Coronary artery (tissue), 2 donors: ENCODE data around the gene NPY4R2.
A peak's percentile ranks its signal among the peaks of the same experiment; 100 is the strongest.
"Not testable (repeated sequence)": the region's sequence is repeated elsewhere in the genome, so short reads cannot be mapped to it uniquely, and the experiment has no call there.

Experiments
- DNase-seq: peaks from one replicate; pipeline ENCODE4 v3.0.0-alpha.2; 2017; ENCODE audit warnings: low spot score
- H3K27ac ChIP-seq, 2 donors: fragments of 200-600 bp; sonication (generic); one replicate each; pipeline ENCODE4 v1.5.1; 2016 to 2019
- H3K4me3 ChIP-seq: fragments of 200-600 bp; sonication (generic); 2 replicates; pipeline ENCODE4 v1.5.1; 2016; ENCODE audit warnings: mild to moderate bottlenecking, moderate library complexity

The NPY4R2 gene

DNA sequence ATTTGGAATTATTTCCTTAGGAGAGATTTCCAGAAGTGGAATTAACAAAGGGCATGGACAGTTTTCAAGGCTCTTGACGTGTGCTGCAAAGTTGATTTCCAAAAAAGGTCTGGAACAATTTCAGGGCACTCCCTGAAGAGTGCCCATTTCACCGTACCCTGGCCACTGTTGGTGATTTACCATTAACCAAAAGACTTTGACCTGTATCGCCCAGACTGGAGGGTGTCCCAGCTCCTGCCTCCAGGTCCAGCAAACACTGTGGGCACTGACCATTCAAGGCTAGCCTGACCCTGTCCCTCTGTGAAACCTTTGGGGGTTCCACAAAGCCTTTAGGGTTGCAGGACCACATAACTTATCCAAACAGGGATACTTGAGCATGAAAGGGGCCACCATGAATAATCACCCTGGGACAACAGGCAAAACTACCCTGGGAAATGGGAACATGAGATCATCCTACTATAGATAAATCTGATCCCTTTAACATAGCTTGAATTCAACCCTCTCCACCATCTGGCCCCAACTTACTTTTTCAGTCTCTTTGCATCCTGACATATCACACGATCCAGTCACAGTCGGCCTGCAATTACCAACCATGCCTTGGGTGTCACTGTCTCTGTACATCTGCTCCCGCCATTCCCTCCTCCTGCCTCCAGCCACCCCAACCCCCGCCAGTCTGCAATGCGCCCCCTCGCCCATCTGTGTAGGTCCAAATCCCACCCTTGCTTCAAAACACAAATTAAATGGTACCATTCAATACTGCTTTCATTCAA lies 8.9 kb downstream of the NPY4R2 start:
- not testable (repeated sequence) for H3K4me3 ChIP-seq, H3K27ac ChIP-seq, DNase-seq

DNA sequence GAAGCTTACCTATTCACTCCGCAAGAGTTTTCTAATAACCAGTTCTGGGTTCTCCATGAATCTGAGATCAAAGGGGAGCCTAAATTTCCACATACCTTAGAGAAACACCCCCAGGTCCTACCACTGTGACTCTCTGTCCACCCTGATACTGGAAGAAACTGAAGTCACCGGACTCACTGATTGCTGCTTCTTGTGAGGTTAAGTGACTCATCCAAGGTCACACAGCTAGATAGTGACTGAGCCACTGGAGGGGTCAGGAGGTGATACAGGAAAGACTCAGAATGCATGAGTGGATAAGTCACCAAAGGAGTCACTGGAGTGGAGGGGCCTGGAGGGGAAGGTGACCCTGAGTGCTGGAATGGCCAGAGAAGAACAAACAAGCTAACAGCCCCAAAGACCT lies 9.8 kb downstream of the NPY4R2 start:
- not testable (repeated sequence) for H3K4me3 ChIP-seq, H3K27ac ChIP-seq, DNase-seq

DNA sequence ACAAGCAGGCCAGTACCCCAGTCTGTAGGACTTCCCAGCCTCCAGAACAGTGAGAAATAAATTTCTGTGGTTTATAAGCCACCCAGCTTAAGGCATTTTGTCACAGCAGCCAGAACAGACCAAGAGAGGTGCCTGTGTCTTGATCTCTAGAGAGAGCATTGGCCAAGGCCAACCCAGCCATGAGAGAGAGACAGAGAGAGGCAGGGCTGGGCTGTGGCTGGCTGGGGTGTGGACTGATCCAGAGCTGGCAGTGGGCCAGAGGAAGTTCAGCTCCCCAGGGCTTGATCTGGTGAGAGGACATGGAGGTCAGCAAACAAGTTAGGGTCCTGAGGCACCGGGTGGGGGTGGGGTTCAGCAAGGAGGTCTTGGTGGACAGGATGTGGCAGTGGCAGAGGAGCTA lies 14.4 kb downstream of the NPY4R2 start:
- H3K27ac ChIP-seq, H3K4me3 ChIP-seq, DNase-seq: not testable (repeated sequence)

DNA sequence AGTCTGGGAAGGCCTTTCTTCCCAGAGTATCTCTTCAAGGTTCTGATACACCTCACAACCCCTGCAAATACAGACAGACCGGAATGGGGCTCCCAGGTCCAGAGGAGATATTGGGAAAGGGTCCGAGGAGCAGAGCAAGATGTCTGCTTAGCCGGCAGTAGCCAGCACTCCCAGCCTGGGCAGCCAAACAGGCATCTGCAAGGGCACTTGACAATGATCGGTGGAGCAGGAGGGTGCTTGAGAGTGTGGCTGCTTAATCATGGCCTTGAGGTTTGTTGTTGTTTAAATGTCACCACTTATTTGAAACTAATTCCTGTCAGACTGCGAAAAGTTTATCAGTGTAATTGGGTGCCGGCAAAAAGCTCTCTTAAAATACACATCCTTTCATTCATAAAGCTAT lies 15.0 kb downstream of the NPY4R2 start:
- H3K27ac ChIP-seq, DNase-seq, H3K4me3 ChIP-seq: not testable (repeated sequence)

DNA sequence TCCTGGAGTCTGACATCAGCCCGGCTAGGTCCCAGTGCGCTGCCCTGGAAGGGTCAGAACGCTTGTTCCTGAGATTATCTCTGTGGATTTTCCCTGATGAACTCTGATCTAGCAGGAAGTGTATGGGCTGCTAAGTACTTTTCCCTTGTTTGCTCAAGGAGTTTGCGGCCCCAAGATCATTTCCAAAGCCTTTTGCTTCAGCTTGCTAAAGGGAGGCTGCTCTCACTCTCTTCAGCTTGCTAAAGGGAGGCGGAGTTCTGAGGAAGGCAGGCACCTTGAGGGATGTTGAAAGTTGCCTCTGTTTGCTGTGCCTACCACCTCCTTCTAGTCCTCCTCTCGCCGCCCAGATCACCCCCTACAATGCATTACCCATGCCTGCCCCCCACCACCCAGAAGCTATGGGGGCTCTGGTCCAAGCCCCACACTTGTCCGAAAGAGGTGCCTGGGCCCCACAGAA lies 18.3 kb downstream of the NPY4R2 start:
- not testable (repeated sequence) for DNase-seq, H3K27ac ChIP-seq, H3K4me3 ChIP-seq

DNA sequence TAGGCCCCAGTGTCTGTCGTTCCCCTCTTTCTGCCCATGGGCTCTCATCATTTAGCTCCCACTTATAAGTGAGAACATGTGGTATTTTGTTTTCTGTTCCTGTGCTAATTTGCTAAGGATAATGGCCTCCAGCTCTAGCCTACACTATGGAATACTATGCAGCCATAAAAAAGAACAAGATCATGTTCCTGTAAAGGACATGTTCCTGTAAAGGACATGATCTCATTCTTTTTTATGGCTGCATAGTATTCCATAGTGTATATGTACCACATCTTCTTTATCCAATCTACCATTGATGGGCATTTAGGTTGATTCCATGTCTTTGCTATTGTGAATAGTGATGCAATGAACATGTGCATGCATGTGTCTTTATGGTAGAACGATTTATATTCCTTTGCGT lies 19.2 kb downstream of the NPY4R2 start:
- H3K4me3 ChIP-seq, H3K27ac ChIP-seq, DNase-seq: not testable (repeated sequence)

DNA sequence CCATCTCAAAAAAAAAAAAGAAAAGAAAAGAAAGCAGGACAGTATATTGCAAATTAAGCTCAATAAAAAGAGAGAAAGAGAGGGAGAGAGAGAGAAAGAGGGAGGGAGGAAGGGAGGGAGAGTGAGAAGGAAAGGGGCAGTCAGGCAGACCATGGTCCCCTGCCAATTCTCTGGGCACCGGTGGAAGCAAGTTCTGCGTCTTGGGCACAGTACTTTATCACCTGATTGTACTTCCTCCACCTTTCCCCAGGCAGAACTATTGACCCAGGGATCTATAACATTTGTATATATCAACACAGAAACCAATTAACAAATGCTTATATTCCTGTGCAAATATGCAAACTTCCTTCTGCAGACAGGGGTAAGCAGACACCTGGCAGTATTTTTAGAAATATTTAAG lies 22.4 kb downstream of the NPY4R2 start:
- DNase-seq, H3K4me3 ChIP-seq, H3K27ac ChIP-seq: not testable (repeated sequence)

DNA sequence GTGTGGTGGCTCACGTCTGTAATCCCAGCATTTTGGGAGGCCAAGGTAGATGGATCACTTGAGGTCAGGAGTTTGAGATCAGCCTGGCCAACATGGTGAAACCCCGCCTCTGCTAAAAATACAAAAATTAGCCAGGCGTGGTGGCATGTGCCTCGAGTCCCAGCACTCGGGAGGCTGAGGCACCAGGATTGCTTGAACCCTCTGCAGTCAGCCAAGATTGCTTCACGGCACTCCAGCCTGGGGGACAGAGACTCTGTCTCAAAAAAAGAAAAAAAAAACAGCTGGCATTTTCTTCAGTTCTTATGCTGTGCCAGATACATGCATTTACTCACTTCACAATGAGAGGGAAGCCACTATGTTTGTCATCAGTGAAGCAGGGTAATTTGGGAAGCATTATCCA lies 22.9 kb downstream of the NPY4R2 start:
- not testable (repeated sequence) for H3K27ac ChIP-seq, DNase-seq

DNA sequence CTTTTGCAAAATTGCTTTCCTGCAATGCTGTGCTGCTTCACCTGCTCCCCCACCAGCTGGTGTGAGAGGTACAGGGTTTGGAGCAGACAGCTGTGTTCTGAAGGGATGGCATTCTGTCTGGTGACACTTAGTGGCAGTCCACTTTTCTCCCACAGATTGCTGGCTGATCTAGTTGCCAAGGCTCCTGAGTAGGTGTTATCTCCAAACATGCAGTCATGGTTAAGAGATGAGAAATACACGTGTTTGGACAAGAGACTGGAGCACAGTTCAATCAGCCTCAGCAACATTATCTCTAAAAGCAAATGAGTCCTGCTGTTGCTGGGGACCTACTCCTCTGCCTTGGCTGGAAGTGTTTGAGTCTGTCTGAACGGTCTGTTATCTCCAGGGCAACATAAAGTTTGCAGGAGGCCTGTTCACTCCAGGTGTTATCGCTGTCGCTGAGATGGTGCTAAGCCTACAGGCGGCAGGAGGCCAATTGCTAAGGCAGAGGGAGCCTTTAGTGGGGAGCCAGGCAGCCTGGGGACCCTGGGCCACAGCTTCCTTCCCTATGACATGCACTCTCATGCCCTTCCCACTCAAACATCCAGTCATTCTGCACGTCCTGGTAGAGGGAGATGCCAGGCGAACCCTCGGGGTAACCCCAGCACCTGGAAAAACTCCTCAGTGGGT lies 24.0 kb downstream of the NPY4R2 start:
- peak; percentile 22 for DNase-seq
- not testable (repeated sequence) for H3K27ac ChIP-seq, H3K4me3 ChIP-seq

More for the DNA sequence above, 22.9 kb downstream of the NPY4R2 start:
- H3K4me3 ChIP-seq, result not testable (repeated sequence)

DNA sequence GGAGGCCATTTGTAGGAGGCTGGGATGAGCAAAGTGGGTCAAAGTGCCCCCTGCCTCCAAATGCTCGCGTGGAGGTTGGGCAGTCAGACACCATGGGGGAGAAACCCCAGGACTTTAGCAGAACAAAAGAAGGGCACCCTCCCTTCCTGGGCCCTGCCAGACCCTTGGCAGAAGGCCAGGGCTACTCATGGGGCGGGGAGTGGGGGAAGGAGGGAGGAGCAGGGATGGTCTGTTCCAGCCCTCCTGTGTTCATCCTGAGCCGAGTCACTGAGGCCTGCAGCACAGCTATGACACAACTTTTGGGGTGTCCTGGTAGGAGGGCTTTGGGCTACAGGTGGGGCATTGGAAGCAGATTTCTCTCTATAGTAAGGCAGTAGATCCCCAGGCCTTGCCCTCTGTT lies 24.9 kb downstream of the NPY4R2 start:
- not testable (repeated sequence) for H3K27ac ChIP-seq, H3K4me3 ChIP-seq, DNase-seq

DNA sequence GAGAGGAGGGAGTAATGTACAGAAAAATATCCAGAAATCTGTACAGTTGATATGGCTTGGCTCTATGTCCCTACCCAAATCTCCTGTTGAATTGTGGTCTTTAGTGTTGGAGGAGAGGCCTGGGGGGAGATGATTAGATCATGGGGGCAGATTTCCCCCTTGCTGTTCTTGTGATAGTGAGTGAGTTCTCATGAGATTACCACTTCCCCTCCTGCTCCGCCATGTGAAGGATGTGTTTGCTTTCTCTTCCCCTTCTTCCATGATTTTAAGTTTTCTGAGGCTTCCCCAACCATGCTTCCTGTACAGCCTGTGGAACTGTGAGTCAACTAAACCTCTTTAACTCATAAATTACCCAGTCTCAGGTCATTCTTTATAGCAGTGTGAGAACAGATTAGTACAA lies 29.0 kb downstream of the NPY4R2 start:
- not testable (repeated sequence) for DNase-seq, H3K4me3 ChIP-seq, H3K27ac ChIP-seq

DNA sequence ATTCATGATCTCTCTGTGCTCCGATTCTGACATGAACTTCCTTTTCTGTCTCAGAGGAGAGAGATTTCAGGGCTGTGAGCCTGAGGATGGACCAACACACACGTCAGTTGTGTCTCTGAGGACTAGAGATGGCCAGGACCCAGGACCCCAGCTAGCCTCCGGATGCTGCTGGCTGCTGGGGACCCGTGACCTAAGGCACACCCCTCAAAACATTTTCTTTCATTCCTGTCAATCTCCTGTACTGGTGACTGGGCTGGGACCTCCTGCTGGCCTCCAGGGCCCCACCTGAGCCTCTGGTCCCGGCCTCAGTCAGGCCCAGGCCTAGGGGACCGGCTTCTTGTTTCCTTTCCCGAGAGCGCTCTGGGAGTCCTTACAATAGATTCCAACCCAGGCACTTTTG lies 38.7 kb downstream of the NPY4R2 start:
- not testable (repeated sequence) for H3K27ac ChIP-seq, H3K4me3 ChIP-seq
- DNase-seq, result peak; percentile 41

DNA sequence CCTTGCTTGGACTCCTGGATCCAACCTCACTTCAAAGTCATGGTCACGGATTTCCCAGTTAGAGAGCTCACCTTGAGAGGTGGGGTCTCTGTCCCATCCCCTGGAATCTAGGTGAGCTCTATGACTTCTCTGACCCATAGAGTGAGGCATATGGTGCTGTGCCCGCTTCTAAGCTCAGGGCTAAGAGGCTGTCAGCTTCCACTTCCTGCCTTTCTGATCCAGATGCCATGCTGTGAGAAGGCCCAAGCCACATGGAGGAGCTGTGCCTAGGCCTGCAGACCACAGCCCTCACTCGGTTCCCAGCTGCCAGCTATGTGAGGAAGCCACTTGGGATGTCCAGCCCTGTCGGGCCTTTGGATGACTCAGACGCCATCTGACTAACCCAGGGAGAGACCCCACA lies 41.2 kb downstream of the NPY4R2 start:
- not testable (repeated sequence) for DNase-seq, H3K27ac ChIP-seq, H3K4me3 ChIP-seq

DNA sequence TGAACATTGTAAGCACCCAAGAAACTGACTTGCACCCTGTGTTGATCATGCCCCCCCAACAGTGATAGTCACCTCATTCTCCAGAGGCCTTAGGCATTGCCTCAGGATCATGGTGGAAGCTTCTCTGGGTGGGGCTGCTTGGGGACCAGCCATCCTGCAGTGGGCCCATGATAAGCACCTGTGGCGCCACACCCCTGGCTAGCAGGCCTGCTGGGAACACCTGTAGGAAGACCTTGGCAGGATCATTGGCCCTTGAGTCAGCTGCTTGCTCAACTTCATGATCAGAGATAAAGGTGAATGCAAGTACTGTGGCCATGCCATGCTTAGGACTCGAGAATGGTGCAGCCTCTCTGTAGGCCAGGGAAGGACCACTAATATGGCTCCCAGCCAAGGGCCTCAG lies 42.2 kb downstream of the NPY4R2 start:
- DNase-seq, H3K27ac ChIP-seq, H3K4me3 ChIP-seq: not testable (repeated sequence)

DNA sequence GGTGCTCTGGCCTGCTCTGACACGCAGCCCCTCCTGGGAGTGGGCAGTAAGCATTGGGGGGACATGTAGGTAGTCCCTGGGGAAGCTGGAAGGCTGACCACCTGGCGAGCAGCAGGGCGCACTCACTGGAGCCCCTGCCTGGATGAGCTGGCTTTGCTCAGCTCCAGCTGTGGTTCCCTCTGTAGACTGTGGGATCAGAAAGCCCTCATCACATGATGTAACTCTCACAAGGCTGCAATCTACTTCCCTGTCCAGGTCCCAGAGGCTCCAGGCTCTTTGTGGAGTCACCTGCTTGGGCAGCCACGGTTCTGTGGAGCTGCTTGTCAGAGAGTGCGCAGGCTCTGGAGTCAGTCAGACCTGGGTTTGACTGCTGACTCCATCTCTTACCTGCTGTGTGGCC lies 44.3 kb downstream of the NPY4R2 start:
- H3K4me3 ChIP-seq, DNase-seq, H3K27ac ChIP-seq: not testable (repeated sequence)

DNA sequence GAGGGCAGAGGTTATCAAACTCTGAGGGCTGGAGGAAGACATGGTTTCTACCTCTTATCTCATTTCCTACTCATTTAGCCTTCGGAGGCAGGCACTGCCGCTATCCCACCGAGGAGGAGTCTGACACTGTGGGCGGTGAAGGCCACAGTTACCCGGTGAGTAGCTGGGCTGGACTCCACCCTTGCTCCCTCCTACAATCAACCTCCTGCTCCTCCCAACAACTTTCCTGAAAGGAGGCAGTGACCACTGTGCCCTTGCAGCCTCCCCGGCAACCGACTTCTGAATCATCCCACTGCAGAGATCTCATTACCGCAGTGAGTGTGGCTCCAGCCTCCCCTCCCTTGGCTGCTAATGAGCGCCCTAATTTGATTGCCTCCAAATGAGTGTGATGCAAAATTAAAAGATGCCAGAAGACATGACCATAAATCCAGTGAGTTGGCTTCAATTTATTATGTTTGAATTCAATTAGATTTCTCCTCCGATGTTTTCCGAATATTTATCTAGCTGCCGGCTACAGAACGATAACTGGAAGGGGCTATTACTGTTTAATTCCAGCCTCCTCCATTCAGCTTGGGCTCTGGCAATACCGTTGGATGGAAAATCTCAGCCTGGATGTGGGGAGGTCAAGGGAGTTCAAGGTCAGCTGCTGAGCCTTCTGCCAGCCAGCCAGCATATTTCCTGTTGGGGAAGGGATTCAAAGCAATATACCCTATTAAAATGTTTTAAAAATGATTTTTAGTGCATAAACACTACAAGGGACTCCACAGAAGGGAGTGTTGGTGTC lies 46.0 kb downstream of the NPY4R2 start:
- not testable (repeated sequence) for DNase-seq, H3K4me3 ChIP-seq, H3K27ac ChIP-seq

DNA sequence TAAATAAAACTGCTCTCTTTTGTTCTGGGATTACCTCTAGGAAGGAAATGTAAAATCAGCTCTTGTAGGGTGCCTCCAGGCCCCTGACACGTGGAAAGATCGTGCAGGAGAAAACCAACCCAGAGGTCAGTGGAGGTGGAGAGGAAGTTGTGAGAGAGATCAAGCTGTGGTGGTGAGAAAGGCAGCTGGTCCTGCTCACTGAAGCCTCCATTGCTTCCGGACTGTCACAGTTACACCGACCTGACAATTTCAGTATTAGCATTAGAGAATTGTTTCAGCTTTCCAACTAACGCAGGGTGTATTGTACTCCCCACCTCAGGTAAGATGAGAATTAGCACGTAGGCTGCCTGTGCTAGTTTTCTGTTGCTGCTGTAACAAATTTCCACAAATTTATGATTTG lies 50.5 kb downstream of the NPY4R2 start:
- not testable (repeated sequence) for H3K4me3 ChIP-seq, H3K27ac ChIP-seq, DNase-seq

DNA sequence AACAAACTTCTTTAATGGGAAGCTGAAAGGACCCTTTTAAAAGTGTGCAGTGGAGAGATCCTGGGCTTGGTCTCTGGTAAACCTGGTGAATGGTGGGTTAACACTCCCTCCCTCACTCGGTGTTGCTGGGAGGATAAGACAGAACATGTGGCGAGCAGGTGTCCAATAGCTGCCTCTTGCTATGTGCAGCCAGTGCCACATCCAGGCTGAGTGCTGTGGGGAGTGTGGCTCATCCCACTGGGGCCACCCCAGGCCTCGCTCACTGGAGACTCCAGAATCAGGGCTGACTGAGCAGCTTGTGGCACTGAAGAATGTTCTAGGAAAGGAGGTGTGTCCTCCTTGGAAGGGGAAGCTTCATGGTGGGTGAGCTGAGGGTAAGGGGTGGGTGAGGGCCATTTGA lies 51.6 kb downstream of the NPY4R2 start:
- H3K4me3 ChIP-seq, H3K27ac ChIP-seq, DNase-seq: not testable (repeated sequence)

DNA sequence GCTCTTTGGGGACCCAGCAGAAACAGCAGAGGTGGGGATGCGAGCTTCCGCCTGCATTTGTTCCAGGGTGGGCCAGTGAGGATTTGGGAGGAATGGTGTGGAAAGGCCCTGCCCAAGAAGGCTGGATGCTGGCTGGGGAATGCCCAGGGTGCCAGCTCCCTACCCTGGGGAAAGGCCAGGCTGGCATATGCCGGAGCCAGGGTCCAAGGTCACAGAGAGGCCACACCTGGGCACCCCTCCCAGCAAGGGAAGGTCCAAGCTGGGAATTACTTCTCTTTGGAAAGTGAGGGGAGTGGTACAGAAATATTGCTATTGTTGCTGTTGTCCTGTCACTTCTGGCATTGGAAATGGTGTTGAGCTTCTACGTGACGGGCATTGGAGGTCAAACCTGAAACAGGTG lies 53.1 kb downstream of the NPY4R2 start:
- DNase-seq, H3K27ac ChIP-seq: not testable (repeated sequence)

More for the DNA sequence above, 53.1 kb downstream of the NPY4R2 start:
- not testable (repeated sequence) for H3K4me3 ChIP-seq
